ENCODE data around the gene SELENOF. TPM values are rescaled to one million over a fixed set of nuclear protein-coding genes. Genes with fewer than 3 reads are reported as not detected.

SELENOF gene
- total RNA-seq, 2 donors from 2014 or later: 137 to 175 TPM

- TF ChIP-seq CTCF (IDR thresholded peaks at IDR 0.05) (no peak), POLR2AphosphoS5 (IDR thresholded peaks at IDR 0.05) (no peak), POLR2A (IDR thresholded peaks at IDR 0.05) (no peak)
- intact Hi-C loops (cut with DNase I): no loop called here
Observed at GRCh38 chr1:86924324-86924960, 10.5 kb upstream of the SELENOF start.

GRCh38 chr1:86922445-86922844 is 8.5 kb upstream of the SELENOF start:
- intact Hi-C loops (cut with DNase I): no loop called here
- DNase-seq (ENCODE audit: low spot score): no peak
- H3K4me1 ChIP-seq (replicated peaks): no peaks in the 10 kb centered on the region
- no peak overlapping the region for H3K27ac ChIP-seq
- H3K4me3 ChIP-seq: no peak overlapping the region
- TF ChIP-seq POLR2A (IDR thresholded peaks at IDR 0.05): no peak
- TF ChIP-seq CTCF (IDR thresholded peaks at IDR 0.05): no peak
- no peak for TF ChIP-seq POLR2AphosphoS5 (IDR thresholded peaks at IDR 0.05)
- H3K27me3 ChIP-seq (replicated peaks; ENCODE audit: insufficient read depth): no peaks in the 10 kb centered on the region
- 100% methylated on average over 1 of the region's 1 CpG for WGBS
- H3K36me3 ChIP-seq: no peaks in the 10 kb centered on the region
- H3K9me3 ChIP-seq: no peaks in the 10 kb centered on the region

More at GRCh38 chr1:86924324-86924960, 10.5 kb upstream of the SELENOF start:
- no peak overlapping the region for H3K27ac ChIP-seq
- H3K36me3 ChIP-seq: no peaks in the 10 kb centered on the region
- WGBS: 95% methylated on average over 8 of the region's 8 CpGs
- no peaks in the 10 kb centered on the region for H3K9me3 ChIP-seq
- no peak overlapping the region for H3K4me3 ChIP-seq
- no peak for DNase-seq (ENCODE audit: low spot score)
- no peaks in the 10 kb centered on the region for H3K4me1 ChIP-seq (replicated peaks)
- H3K27me3 ChIP-seq (replicated peaks; ENCODE audit: insufficient read depth): no peaks in the 10 kb centered on the region

GRCh38 chr1:86916752-86917151 is 2.8 kb upstream of the SELENOF start:
- 92% methylated on average over 1 of the region's 1 CpG for WGBS
- Histone ChIP-seq H3K27me3 (replicated peaks; ENCODE audit: insufficient read depth) (no peaks in the 10 kb centered on the region), H3K9me3 (no peaks in the 10 kb centered on the region), H3K27ac (no peak overlapping the region), H3K36me3 (no peaks in the 10 kb centered on the region), H3K4me3 (no peak overlapping the region), H3K4me1 (replicated peaks) (no peaks in the 10 kb centered on the region)
- no peak for DNase-seq (ENCODE audit: low spot score)
- intact Hi-C loops (cut with DNase I): loop anchor here (10.0 kb wide), 1 partner anchor 212 kb away; the partner anchor contains the start of gene SH3GLB1
- TF ChIP-seq CTCF (IDR thresholded peaks at IDR 0.05) (no peak), POLR2A (IDR thresholded peaks at IDR 0.05) (no peak), POLR2AphosphoS5 (IDR thresholded peaks at IDR 0.05) (no peak)

- Histone ChIP-seq H3K27me3 (replicated peaks; ENCODE audit: insufficient read depth) (no peaks in the 10 kb centered on the region), H3K4me1 (replicated peaks) (no peaks in the 10 kb centered on the region), H3K27ac (peak overlapping the region; percentile 86 to 88), H3K4me3 (peak overlapping the region; percentile 80 to 83), H3K9me3 (no peaks in the 10 kb centered on the region), H3K36me3 (no peaks in the 10 kb centered on the region)
- no peak for DNase-seq (ENCODE audit: low spot score)
- no peak for TF ChIP-seq POLR2AphosphoS5 (IDR thresholded peaks at IDR 0.05)
- TF ChIP-seq CTCF (IDR thresholded peaks at IDR 0.05): no peak
- TF ChIP-seq POLR2A (IDR thresholded peaks at IDR 0.05): no peak
- 4% methylated on average over 14 of the region's 14 CpGs for WGBS
- intact Hi-C loops (cut with DNase I): loop anchor here (10.0 kb wide), 1 partner anchor 211 kb away; the partner anchor contains the start of gene SH3GLB1
Observed at GRCh38 chr1:86915737-86916235, 1.9 kb upstream of the SELENOF start.
